ENCODE measurements around the gene SYT7. TPM values are rescaled to one million over a fixed set of nuclear protein-coding genes. Genes with fewer than 3 reads are reported as not detected.

Gene SYT7
- total and polyA plus RNA-seq, 7 experiments from 2014 or later: 0.08 to 0.44 TPM; not detected in 5

DNA sequence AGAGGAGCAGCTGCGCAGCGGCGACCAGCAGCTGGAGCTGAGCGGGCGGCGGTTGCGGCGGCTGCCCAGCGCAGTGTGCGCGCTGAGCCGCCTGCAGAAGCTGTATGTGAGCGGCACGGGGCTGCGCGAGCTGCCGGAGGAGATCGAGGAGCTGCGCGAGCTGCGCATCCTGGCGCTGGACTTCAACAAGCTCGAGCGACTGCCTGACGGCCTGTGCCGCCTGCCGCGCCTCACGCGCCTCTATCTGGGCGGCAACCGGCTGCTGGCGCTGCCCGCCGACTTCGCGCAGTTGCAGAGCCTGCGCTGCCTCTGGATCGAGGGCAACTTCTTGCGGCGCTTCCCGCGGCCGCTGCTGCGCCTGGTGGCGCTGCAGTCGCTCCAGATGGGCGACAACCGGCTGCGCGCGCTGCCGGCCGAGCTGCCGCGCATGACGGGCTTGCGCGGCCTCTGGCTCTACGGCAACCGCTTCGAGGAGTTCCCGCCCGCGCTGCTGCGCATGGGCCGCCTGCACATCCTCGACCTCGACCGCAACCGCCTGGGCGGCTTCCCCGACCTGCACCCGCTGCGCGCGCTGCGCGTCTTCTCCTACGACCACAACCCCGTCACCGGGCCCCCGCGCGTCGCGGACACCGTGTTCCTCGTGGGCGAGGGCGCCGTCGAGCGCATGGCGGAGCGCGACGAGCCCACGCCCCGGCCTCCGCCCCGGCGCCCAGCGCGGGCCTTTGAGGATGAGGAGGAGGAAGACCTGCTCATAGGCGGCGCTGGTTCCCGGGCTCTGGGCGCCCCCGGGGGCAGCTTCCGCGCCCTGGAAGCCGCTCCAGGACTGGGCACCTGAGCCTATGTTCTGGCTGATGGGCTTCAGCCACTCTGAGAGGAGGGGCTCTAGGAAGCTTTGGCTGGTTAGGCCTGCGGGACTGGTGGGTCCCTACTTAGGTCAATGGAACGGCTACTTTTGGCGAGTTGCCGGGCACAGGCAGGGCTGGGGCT, 71.5 kb downstream of the SYT7 start:
- ChIA-PET CTCF (no interaction called here), POLR2A (no interaction called here)
- H3K4me1 ChIP-seq (ENCODE audit: control insufficient read depth in 2 of 2, insufficient read depth in 2 of 2, low read length in 2 of 2): peaks cover 0 to 8% of the 10 kb centered on the region in 2 donors
- peaks cover 0 to 13% (median 7%) of the 10 kb centered on the region in 7 donors for H3K4me1 Mint-ChIP-seq
- peak overlapping the region; percentile 39 for H3K4me3 ChIP-seq (ENCODE audit: low read length)
- peak overlapping the region in 8 of 10 donors; percentile 14 to 82 (median 43) for H3K4me3 Mint-ChIP-seq
- H3K27ac ChIP-seq (ENCODE audit: low read depth, low read length): no peak overlapping the region
- no peak overlapping the region for H3K27ac Mint-ChIP-seq
- DNase-seq (peak in 8 of 9 donors; percentile 23 to 76 (median 44)), ATAC-seq (peak; percentile 83)
- H3K9me3 Mint-ChIP-seq: no peaks in the 10 kb centered on the region
- no peaks in the 10 kb centered on the region for H3K9me3 ChIP-seq (ENCODE audit: control insufficient read depth in 2 of 3, low read length in 3 of 3)
- intact Hi-C loops (cut with micrococcal nuclease): loop anchor here in 1 of 2 donors (2.0 kb wide), 1 partner anchor 71 kb away; the partner anchor contains the start of gene SYT7
- H3K27me3 Mint-ChIP-seq: peaks cover 27 to 66% (median 57%) of the 10 kb centered on the region in 5 donors
- H3K36me3 Mint-ChIP-seq: peaks cover 0 to 4% (median 0%) of the 10 kb centered on the region in 5 donors
- H3K27me3 ChIP-seq (ENCODE audit: control insufficient read depth in 2 of 2, insufficient read depth in 2 of 2, low read length in 2 of 2): peaks cover 2 to 21% of the 10 kb centered on the region in 2 donors
- H3K36me3 ChIP-seq (ENCODE audit: control insufficient read depth in 2 of 3, insufficient read depth in 3 of 3, low read length in 3 of 3): no peaks in the 10 kb centered on the region

DNA sequence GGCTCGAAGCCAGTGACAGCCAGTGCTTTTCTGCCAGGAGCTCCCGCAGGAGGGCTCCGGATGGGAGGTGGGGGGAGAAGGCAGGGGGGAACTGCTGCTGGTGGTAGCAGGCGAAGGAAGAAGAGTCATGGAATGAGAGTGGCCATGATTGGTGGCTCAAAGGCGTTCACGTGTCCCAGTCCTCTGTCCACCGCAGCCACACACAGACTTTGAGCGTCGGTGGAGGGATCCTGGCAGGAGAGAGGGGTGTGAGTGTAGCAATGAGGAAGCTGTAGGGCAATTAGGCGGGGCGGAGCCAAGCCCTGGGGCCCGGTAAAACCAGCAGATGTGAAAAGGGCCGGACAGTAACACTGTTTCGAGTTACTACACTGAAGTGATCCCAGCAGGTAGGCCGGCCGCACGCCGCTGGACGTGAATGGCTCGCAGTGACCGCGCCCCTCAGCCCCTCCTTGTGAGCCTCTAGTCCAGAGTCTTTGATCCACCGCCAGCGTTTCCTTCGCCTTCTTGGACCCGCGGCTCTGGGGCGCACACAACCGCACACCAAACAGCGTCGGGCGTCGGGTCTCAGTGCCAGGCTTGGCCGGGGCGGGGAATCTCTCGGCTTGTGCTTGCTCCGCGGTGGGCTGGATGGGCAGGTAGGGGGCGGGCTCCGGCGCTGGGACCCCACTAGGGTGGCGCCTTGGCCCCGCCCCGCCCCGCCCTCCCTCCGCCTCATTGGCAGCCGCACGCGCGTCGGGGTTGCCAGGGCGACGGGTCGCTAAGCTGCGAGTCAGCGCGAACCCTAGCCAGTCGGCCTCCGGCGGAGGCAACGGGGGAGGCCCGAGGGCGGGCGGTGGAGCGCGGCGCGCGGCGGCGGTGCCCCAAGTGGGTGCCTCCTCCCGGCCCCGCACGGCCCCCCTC, 72.7 kb downstream of the SYT7 start, which contains the start of gene LRRC10B:
LRRC10B (plus strand) TSS at position 788 of the 900 bp plus-strand sequence. CDS start 250 bp downstream, outside the sequence.
- Mint-ChIP-seq H3K4me1 (peaks cover 0 to 13% (median 7%) of the 10 kb centered on the region in 7 donors), H3K27ac (no peak within 1 kb of the TSS), H3K36me3 (peaks cover 0 to 4% (median 0%) of the 10 kb centered on the region in 5 donors), H3K9me3 (no peaks in the 10 kb centered on the region), H3K27me3 (peaks cover 27 to 60% (median 51%) of the 10 kb centered on the region in 5 donors), H3K4me3 (peak within 1 kb of the TSS; percentile 49 to 82 (median 68))
- Histone ChIP-seq H3K9me3 (ENCODE audit: control insufficient read depth in 2 of 3, low read length in 3 of 3) (no peaks in the 10 kb centered on the region), H3K4me1 (ENCODE audit: control insufficient read depth in 2 of 2, insufficient read depth in 2 of 2, low read length in 2 of 2) (peaks cover 0 to 8% of the 10 kb centered on the region in 2 donors), H3K27ac (ENCODE audit: low read depth, low read length) (no peak within 1 kb of the TSS), H3K4me3 (ENCODE audit: low read length) (peak within 1 kb of the TSS; percentile 39), H3K36me3 (ENCODE audit: control insufficient read depth in 2 of 3, insufficient read depth in 3 of 3, low read length in 3 of 3) (no peaks in the 10 kb centered on the region), H3K27me3 (ENCODE audit: control insufficient read depth in 2 of 2, insufficient read depth in 2 of 2, low read length in 2 of 2) (peaks cover 2 to 21% of the 10 kb centered on the region in 2 donors)
- ChIA-PET CTCF (no interaction called here), POLR2A (no interaction called here)
- DNase-seq (peak in 2 of 9 donors; percentile 7 to 54), ATAC-seq (peak; percentile 20)
- intact Hi-C loops (cut with micrococcal nuclease): loop anchor here in 1 of 2 donors (2.0 kb wide), 1 partner anchor 73 kb away; the partner anchor contains the start of gene SYT7

DNA sequence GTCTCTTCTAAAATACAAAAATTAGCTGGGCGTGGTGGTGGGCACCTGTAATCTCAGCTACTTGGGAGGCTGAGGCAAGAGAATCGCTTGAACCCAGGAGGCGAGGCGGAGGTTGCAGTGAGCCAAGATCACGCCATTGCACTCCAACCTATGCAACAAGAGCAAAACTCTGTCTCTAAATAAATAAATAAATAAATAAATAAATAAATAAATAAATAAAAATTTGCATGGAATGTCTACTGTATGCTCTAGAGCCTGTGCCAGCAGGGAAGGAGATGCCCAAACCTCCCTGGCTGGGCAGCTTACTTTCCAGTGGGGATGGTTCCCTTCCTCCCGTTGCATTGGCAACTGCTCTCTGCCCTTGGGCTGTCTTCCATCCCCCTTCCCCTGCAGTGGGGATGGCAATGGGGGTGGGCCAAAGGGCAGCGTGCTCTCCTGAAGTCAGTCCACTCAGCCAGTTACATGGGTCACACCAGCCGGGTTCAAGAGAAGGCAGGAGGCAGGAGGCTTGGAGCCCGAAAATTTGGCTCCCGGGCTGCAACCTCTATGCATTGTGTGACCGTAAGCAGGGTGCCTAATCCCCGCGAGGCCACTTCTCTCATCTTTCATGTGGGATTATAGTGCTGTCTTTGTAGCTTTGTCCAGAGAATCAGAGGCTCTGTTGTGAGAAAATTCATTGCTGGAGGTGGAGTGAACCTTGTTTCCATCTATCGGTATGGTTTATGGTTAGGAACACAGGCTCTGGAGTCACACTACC, 73.7 kb downstream of the SYT7 start:
- peaks cover 0 to 13% (median 7%) of the 10 kb centered on the region in 7 donors for H3K4me1 Mint-ChIP-seq
- no peaks in the 10 kb centered on the region for H3K36me3 ChIP-seq (ENCODE audit: control insufficient read depth in 2 of 3, insufficient read depth in 3 of 3, low read length in 3 of 3)
- no peak for DNase-seq
- H3K4me1 ChIP-seq (ENCODE audit: control insufficient read depth in 2 of 2, insufficient read depth in 2 of 2, low read length in 2 of 2): peaks cover 0 to 8% of the 10 kb centered on the region in 2 donors
- H3K9me3 Mint-ChIP-seq: no peaks in the 10 kb centered on the region
- H3K27ac Mint-ChIP-seq: no peak overlapping the region
- H3K4me3 Mint-ChIP-seq: peak overlapping the region in 5 of 10 donors; percentile 20 to 82 (median 49)
- peaks cover 0 to 4% (median 0%) of the 10 kb centered on the region in 5 donors for H3K36me3 Mint-ChIP-seq
- ATAC-seq: no peak
- H3K9me3 ChIP-seq (ENCODE audit: control insufficient read depth in 2 of 3, low read length in 3 of 3): no peaks in the 10 kb centered on the region
- H3K27ac ChIP-seq (ENCODE audit: low read depth, low read length): no peak overlapping the region
- H3K27me3 ChIP-seq (ENCODE audit: control insufficient read depth in 2 of 2, insufficient read depth in 2 of 2, low read length in 2 of 2): peaks cover 2 to 21% of the 10 kb centered on the region in 2 donors
- CTCF ChIA-PET: no interaction called here
- H3K27me3 Mint-ChIP-seq: peaks cover 27 to 58% (median 48%) of the 10 kb centered on the region in 5 donors
- intact Hi-C loops (cut with micrococcal nuclease): no loop called here
- no peak overlapping the region for H3K4me3 ChIP-seq (ENCODE audit: low read length)
- POLR2A ChIA-PET: no interaction called here

DNA sequence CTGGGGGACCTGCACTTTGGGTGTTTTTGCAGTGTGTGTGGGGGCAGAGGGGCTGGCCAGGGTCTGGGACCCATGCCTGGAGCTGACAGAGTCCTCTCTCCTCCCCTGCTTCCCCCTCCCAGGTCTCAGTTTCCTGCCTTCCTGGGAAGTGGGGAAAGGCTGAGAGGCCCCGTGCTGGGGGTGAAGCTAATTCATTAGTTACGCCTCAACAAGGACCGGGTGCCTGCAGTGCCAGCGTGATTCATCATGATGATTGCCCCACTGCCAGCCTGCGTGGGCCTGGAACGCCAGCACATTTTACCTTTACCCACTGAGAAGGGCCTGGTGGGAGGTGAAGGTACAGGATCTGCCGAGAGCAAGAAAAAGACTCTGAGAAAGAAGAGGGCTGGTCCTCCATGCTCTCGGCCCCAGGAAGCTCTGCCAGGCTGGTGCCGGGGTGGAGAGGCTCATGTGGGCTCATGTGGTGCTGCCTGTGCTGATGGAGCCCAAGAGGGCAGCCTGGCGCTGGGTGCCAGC, 75.2 kb downstream of the SYT7 start:
- intact Hi-C loops (cut with micrococcal nuclease): no loop called here
- peaks cover 0 to 8% of the 10 kb centered on the region in 2 donors for H3K4me1 ChIP-seq (ENCODE audit: control insufficient read depth in 2 of 2, insufficient read depth in 2 of 2, low read length in 2 of 2)
- Mint-ChIP-seq H3K27ac (no peak overlapping the region), H3K4me1 (peaks cover 0 to 13% (median 7%) of the 10 kb centered on the region in 7 donors), H3K9me3 (no peaks in the 10 kb centered on the region), H3K4me3 (no peak overlapping the region), H3K27me3 (peaks cover 19 to 49% (median 38%) of the 10 kb centered on the region in 5 donors), H3K36me3 (no peaks in the 10 kb centered on the region)
- H3K27me3 ChIP-seq (ENCODE audit: control insufficient read depth in 2 of 2, insufficient read depth in 2 of 2, low read length in 2 of 2): peaks cover 2 to 21% of the 10 kb centered on the region in 2 donors
- H3K4me3 ChIP-seq (ENCODE audit: low read length): no peak overlapping the region
- POLR2A ChIA-PET: no interaction called here
- ATAC-seq (no peak), DNase-seq (no peak)
- H3K27ac ChIP-seq (ENCODE audit: low read depth, low read length): no peak overlapping the region
- no peaks in the 10 kb centered on the region for H3K36me3 ChIP-seq (ENCODE audit: control insufficient read depth in 2 of 3, insufficient read depth in 3 of 3, low read length in 3 of 3)
- H3K9me3 ChIP-seq (ENCODE audit: control insufficient read depth in 2 of 3, low read length in 3 of 3): no peaks in the 10 kb centered on the region
- CTCF ChIA-PET: no interaction called here

DNA sequence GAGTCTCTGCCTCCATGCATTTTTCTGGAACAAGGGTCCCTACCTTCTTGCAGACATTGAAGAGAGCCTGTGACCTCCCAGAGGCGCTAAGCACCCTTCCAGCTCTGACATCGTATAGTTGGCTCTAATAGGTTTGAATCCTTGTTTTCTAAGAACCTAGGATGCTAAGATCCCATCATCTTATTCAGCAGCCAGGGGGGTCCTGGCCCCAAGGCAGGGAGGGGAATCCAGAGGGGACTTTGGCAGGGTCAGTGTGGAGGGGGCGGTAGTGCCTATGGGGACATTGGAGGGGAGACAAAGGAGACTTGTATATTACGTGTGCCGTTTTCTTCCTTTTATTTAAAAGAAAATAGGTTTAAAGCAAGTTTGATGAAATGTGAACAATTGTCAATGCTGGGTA, 75.8 kb downstream of the SYT7 start:
- H3K4me1 ChIP-seq (ENCODE audit: control insufficient read depth in 2 of 2, insufficient read depth in 2 of 2, low read length in 2 of 2): peaks cover 0 to 7% of the 10 kb centered on the region in 2 donors
- peaks cover 2 to 19% of the 10 kb centered on the region in 2 donors for H3K27me3 ChIP-seq (ENCODE audit: control insufficient read depth in 2 of 2, insufficient read depth in 2 of 2, low read length in 2 of 2)
- ChIA-PET CTCF (no interaction called here), POLR2A (no interaction called here)
- Mint-ChIP-seq H3K27me3 (peaks cover 19 to 44% (median 33%) of the 10 kb centered on the region in 5 donors), H3K27ac (no peak overlapping the region), H3K36me3 (no peaks in the 10 kb centered on the region), H3K9me3 (no peaks in the 10 kb centered on the region), H3K4me3 (no peak overlapping the region), H3K4me1 (peaks cover 0 to 13% (median 7%) of the 10 kb centered on the region in 7 donors)
- no peak overlapping the region for H3K4me3 ChIP-seq (ENCODE audit: low read length)
- ATAC-seq: no peak
- intact Hi-C loops (cut with micrococcal nuclease): no loop called here
- no peaks in the 10 kb centered on the region for H3K9me3 ChIP-seq (ENCODE audit: control insufficient read depth in 2 of 3, low read length in 3 of 3)
- no peak overlapping the region for H3K27ac ChIP-seq (ENCODE audit: low read depth, low read length)
- H3K36me3 ChIP-seq (ENCODE audit: control insufficient read depth in 2 of 3, insufficient read depth in 3 of 3, low read length in 3 of 3): no peaks in the 10 kb centered on the region
- DNase-seq: no peak
